HepG2 (cell line): ENCODE results near the gene LAMC1.

Experiments
- CERS6 ChIP-seq: sonication (generic); formaldehyde crosslinking; IDR thresholded peaks from 2 replicates; pipeline ENCODE4 v1.5.0; 2020; ENCODE audit warnings: missing genetic modification reagents
- POGZ ChIP-seq: sonication (generic); formaldehyde crosslinking; IDR thresholded peaks from 2 replicates; pipeline ENCODE4 v1.4.0; 2020; ENCODE audit warnings: mild to moderate bottlenecking, missing genetic modification reagents
- POLR2AphosphoS2 ChIP-seq: IDR thresholded peaks from 2 replicates; pipeline ENCODE4 v1.6.1; 2011; ENCODE audit warnings: low read depth, low read length, improper control_type of control experiment
- RXRA ChIP-seq: sonication (generic); formaldehyde crosslinking; IDR thresholded peaks from 2 replicates; pipeline ENCODE4 v1.5.1; 2020; ENCODE audit warnings: missing genetic modification reagents
- TBL1XR1 ChIP-seq: fragments of 150-350 bp; IDR thresholded peaks from 2 replicates; pipeline ENCODE4 v1.6.1; 2014; ENCODE audit warnings: borderline replicate concordance, low read length; ENCODE audit not compliant: partially characterized antibody

- no peak for TF ChIP-seq POLR2AphosphoS2
- no peak for TF ChIP-seq TBL1XR1
- TF ChIP-seq POGZ (CRISPR knock-in tag): no peak
- TF ChIP-seq CERS6: no peak
- no peak for TF ChIP-seq RXRA (CRISPR knock-in tag)
These were observed 17.3 kb downstream of the LAMC1 start for GRCh38 chr1:183040547-183040971.
